Endothelial cell of umbilical vein (primary cell): ENCODE results near the gene TFDP2. TPM values are rescaled to one million over a fixed set of nuclear protein-coding genes. Genes with fewer than 3 reads are reported as not detected.

Experiments
- BruUV-seq: library from RNA; stranded (reverse); fragments of 400-500 nt; replicated peaks from 2 replicates; lab custom pipeline; 2021; lab: Mats Ljungman, UMichigan
- CTCF ChIA-PET: fragments of 300-600, 350-600 bp; sonication (Branson Sonifier 250); formaldehyde crosslinking; loops from one replicate; lab custom pipeline; 2021; ENCODE audit warnings: antibody characterized with exemption, inconsistent platforms; lab: Charles Lee
- POLR2A ChIA-PET: fragments of 300-600, 350-600 bp; sonication (Branson Sonifier 250); formaldehyde crosslinking; loops from one replicate; lab custom pipeline; 2021; ENCODE audit warnings: antibody characterized with exemption, inconsistent platforms; lab: Charles Lee
- DNase-seq: peaks from one replicate; pipeline ENCODE4 v3.0.0-alpha.2; 2011; ENCODE audit warnings: low read depth, low spot score
- FAIRE-seq: peaks from 2 replicates; lab custom pipeline; 2011; peaks lifted over from hg19 to GRCh38; lab: Jason Lieb, UNC
- H2AFZ ChIP-seq: 2 replicates; pipeline ENCODE4 v1.6.0; 2012; ENCODE audit warnings: low read depth, low read length, control low read depth, inconsistent platforms
- H3K27ac ChIP-seq: 2 replicates; pipeline ENCODE4 v1.5.1; 2011; ENCODE audit warnings: low read depth, mild to moderate bottlenecking, control low read depth, low read length, moderate library complexity; ENCODE audit not compliant: insufficient read depth
- H3K27me3 ChIP-seq, 2 experiments: 2 replicates each; pipeline versions ENCODE4 v1.6.0 to v1.6.1; 2011; ENCODE audit warnings: low read length in 2 of 2, mixed read lengths in 1 of 2; ENCODE audit not compliant: control insufficient read depth in 2 of 2, insufficient read depth in 2 of 2
- H3K36me3 ChIP-seq, 2 experiments: 2 replicates in 1 of 2; 3 replicates in 1 of 2; pipeline ENCODE4 v1.5.1; 2011; ENCODE audit warnings: low read length in 2 of 2, mild to moderate bottlenecking in 1 of 2, moderate library complexity in 1 of 2; ENCODE audit not compliant: control insufficient read depth in 2 of 2, insufficient read depth in 2 of 2; ENCODE audit errors: extremely low read depth in 1 of 2
- H3K4me1 ChIP-seq: 3 replicates; pipeline ENCODE4 v1.5.1; 2011; ENCODE audit warnings: mild to moderate bottlenecking, low read length; ENCODE audit not compliant: control insufficient read depth, insufficient read depth; ENCODE audit errors: extremely low read depth
- H3K4me2 ChIP-seq: 2 replicates; pipeline ENCODE4 v1.6.1; 2011; ENCODE audit warnings: low read length, control low read depth, mixed read lengths; ENCODE audit not compliant: insufficient read depth
- H3K4me3 ChIP-seq, 3 experiments: fragments of 200-600 bp in 1 of 3; sonication (generic), shearing (Covaris generic) in 1 of 3; replicated peaks in 1 of 3; 2 replicates each; pipeline ENCODE4 v1.5.1; 2011 to 2016; ENCODE audit warnings: control low read depth in 3 of 3, low read length in 3 of 3, mild to moderate bottlenecking in 2 of 3, inconsistent platforms in 1 of 3, low read depth in 1 of 3, moderate library complexity in 1 of 3; ENCODE audit not compliant: insufficient read depth in 1 of 3
- H3K79me2 ChIP-seq: 2 replicates; pipeline ENCODE4 v1.6.0; 2012; ENCODE audit warnings: low read length, inconsistent platforms; ENCODE audit not compliant: control insufficient read depth, insufficient read depth
- H3K9ac ChIP-seq: replicated peaks from 2 replicates; pipeline ENCODE3; 2011; ENCODE audit warnings: low read length, control low read depth; ENCODE audit not compliant: insufficient read depth; ENCODE audit errors: extremely low read depth
- H3K9me1 ChIP-seq: replicated peaks from 3 replicates; pipeline ENCODE4 v1.6.0; 2011; ENCODE audit warnings: mild to moderate bottlenecking, low read length; ENCODE audit not compliant: control insufficient read depth, insufficient read depth; ENCODE audit errors: extremely low read depth
- H3K9me3 ChIP-seq: replicated peaks from 2 replicates; pipeline ENCODE4 v1.5.1; 2012; ENCODE audit warnings: low read length, inconsistent platforms; ENCODE audit not compliant: control insufficient read depth, insufficient read depth
- H4K20me1 ChIP-seq: replicated peaks from 2 replicates; pipeline ENCODE3; 2011; ENCODE audit warnings: mild to moderate bottlenecking, low read length; ENCODE audit not compliant: control insufficient read depth, insufficient read depth; ENCODE audit errors: extremely low read depth
- EZH2 ChIP-seq: IDR thresholded peaks from 2 replicates; pipeline ENCODE4 v1.6.1; 2012; ENCODE audit warnings: borderline replicate concordance, low read depth, mild to moderate bottlenecking, moderate library complexity, low read length, inconsistent platforms; ENCODE audit not compliant: severe bottlenecking
- FOS ChIP-seq: IDR thresholded peaks from 2 replicates; pipeline ENCODE4 v1.6.1; 2011; ENCODE audit warnings: mild to moderate bottlenecking, low read length, moderate library complexity, borderline replicate concordance; ENCODE audit not compliant: insufficient read depth
- GATA2 ChIP-seq: IDR thresholded peaks from 2 replicates; pipeline ENCODE4 v1.7.0; 2011; ENCODE audit warnings: low read depth, mild to moderate bottlenecking, moderate library complexity, mixed read lengths, low read length; ENCODE audit not compliant: insufficient read length, insufficient read depth
- JUN ChIP-seq: IDR thresholded peaks from 2 replicates; pipeline ENCODE4 v1.6.1; 2011; ENCODE audit warnings: borderline replicate concordance, low read depth; ENCODE audit not compliant: insufficient read length, insufficient read depth
- MYC ChIP-seq: IDR thresholded peaks from one replicate; pipeline ENCODE4 v1.6.1; 2011; ENCODE audit warnings: mild to moderate bottlenecking, low read depth, low read length
- POLR2A ChIP-seq: IDR thresholded peaks from 2 replicates; pipeline ENCODE4 v1.6.1; 2012; ENCODE audit warnings: low read depth, mild to moderate bottlenecking, control low read depth, low read length
- POLR2AphosphoS5 ChIP-seq: IDR thresholded peaks from 2 replicates; pipeline ENCODE4 v1.6.1; 2012; ENCODE audit warnings: low read depth, mild to moderate bottlenecking, control low read depth, low read length, moderate library complexity; ENCODE audit not compliant: insufficient read depth
- dilution Hi-C: fragments of 300-500 bp; cut with MboI; formaldehyde crosslinking; loops from one replicate; pipeline ENCODE4 v1.15.0; 2019; ENCODE audit warnings: low sequenced_read_pairs; ENCODE audit not compliant: extremely low pct_ligation_motif_present
- intact Hi-C: fragments of 100-400 bp; cut with micrococcal nuclease; formaldehyde crosslinking; loops from one replicate; pipeline ENCODE4 v1.10.0; 2022
- polyA plus RNA-seq, 4 experiments: library from polyadenylated mRNA; depleted of rRNA in 3 of 4; stranded (reverse) in 3 of 4; unstranded in 1 of 4; fragments of >200 nt; gene quantifications; 2 replicates each; pipeline versions ENCODE4 v1.2.1 to v1.2.3, GENCODE V29; 2011 to 2012; ENCODE audit warnings: missing spikeins in 1 of 4
- total RNA-seq: library from RNA; stranded (reverse); gene quantifications from 2 replicates; pipeline ENCODE4 v1.2.3, GENCODE V29; 2021
- TF ChIP-seq, protein P1 (sequence below): IDR thresholded peaks from 2 replicates; pipeline ENCODE4 v1.6.1; 2011; ENCODE audit not compliant: insufficient read depth, insufficient read length
- TF ChIP-seq, protein P2 (sequence below), 2 donors: IDR thresholded peaks; 1 replicate in 1 of 2; 2 replicates in 1 of 2; pipeline ENCODE4 v1.5.1; 2011; ENCODE audit warnings: low read length in 2 of 2, mild to moderate bottlenecking in 2 of 2, moderate library complexity in 2 of 2, control low read depth in 1 of 2, inconsistent platforms in 1 of 2, low read depth in 1 of 2; ENCODE audit not compliant: insufficient read depth in 1 of 2; ENCODE audit errors: extremely low read depth in 1 of 2

The TFDP2 gene
- total and polyA plus RNA-seq, 2 donors (not counting 3 experiments of a cell fraction or from before 2014, with no cell fraction given), result 8.5 to 21.5 TPM

DNA sequence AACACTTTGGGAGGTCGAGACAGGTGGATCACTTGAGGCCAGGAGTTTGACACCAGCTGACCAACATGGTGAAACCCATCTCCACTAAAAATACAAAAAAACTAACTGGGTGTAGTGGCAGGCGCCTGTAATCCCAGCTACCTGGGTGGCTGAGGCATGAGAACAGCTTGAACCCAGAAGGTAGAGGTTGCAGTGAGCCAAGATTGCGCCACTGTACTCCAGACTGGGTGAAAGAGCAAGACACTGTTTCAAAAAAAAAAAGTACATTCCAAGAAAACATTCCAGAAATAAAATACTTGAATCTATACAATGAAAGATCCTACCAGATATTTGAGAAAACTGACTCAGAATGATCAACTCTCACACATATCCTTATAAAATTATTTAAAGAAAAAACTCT lies 30.4 kb downstream of the TFDP2 start:
- H3K79me2 ChIP-seq, result no peaks in the 10 kb centered on the region
- no peaks in the 10 kb centered on the region for H3K4me1 ChIP-seq
- no peak overlapping the region for H3K4me2 ChIP-seq
- H3K4me3 ChIP-seq, result no peak overlapping the region
- no peaks in the 10 kb centered on the region for H3K9me1 ChIP-seq
- H4K20me1 ChIP-seq, result no peaks in the 10 kb centered on the region
- no peak overlapping the region for H2AFZ ChIP-seq
- ChIA-PET POLR2A (no interaction called here), CTCF (interaction anchor here (0.6 kb wide), 1 partner anchor 29 kb away, joined by 3 read pairs; no protein-coding TSS in a partner anchor)
- no peaks in the 10 kb centered on the region for H3K36me3 ChIP-seq
- H3K27me3 ChIP-seq, result no peaks in the 10 kb centered on the region
- no peak overlapping the region for H3K9ac ChIP-seq
- no peak overlapping the region for H3K27ac ChIP-seq
- intact Hi-C loops, result no loop called here
- no peak for DNase-seq
- FAIRE-seq, result no peak
- TF ChIP-seq, protein P1, sequence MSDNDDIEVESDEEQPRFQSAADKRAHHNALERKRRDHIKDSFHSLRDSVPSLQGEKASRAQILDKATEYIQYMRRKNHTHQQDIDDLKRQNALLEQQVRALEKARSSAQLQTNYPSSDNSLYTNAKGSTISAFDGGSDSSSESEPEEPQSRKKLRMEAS, result no peak
- no peak for TF ChIP-seq GATA2
- no TSS peak for BruUV-seq
- no peaks in the 10 kb centered on the region for H3K9me3 ChIP-seq
- dilution Hi-C loops, result no loop called here

DNA sequence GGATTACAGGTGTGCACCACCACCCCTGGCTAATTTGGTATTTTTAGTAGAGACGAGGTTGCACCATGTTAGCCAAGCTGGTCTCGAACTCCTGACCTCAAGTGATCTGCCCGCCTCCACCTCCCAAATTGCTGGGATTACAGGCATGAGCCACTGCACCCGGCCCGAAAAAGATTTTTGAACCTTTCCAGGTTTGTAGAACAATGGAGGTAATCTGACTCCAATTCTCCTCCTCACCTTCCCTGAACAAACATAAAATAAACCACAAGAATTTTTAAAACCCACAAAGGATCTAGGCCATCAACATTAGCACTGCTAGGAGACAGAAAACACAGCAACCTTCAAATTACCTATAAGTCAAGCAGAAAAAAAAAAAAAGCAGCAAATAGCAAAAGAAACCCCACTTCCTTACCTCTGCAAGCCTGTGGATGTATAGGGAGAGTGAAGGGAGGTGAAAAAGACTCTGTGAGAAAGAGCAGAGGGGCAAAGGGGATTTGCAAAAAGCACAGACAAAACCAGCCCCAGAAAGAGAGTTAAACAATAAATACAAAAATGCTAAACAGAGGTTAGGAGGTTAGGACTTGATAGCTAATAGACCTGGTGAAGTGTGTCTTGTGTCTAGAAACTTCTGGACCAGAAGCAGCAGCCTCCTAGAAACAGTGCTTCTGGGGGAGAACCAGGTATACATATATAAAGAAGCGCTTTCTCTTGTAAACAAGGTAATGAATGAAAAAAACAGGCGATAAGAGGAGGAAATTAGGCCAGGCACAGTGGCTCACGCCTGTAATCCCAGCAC lies 32.1 kb downstream of the TFDP2 start:
- no TSS peak for BruUV-seq
- intact Hi-C loops (no loop called here), dilution Hi-C loops (no loop called here)
- CTCF ChIA-PET, result interaction anchor here (2.5 kb wide), 1 partner anchor 8 kb away, joined by 11 read pairs; no protein-coding TSS in a partner anchor
- FAIRE-seq, result no peak
- TF ChIP-seq POLR2A (no peak), POLR2AphosphoS5 (no peak), MYC (no peak), JUN (no peak), FOS (no peak), GATA2 (no peak), EZH2 (no peak)
- TF ChIP-seq, protein P2, sequence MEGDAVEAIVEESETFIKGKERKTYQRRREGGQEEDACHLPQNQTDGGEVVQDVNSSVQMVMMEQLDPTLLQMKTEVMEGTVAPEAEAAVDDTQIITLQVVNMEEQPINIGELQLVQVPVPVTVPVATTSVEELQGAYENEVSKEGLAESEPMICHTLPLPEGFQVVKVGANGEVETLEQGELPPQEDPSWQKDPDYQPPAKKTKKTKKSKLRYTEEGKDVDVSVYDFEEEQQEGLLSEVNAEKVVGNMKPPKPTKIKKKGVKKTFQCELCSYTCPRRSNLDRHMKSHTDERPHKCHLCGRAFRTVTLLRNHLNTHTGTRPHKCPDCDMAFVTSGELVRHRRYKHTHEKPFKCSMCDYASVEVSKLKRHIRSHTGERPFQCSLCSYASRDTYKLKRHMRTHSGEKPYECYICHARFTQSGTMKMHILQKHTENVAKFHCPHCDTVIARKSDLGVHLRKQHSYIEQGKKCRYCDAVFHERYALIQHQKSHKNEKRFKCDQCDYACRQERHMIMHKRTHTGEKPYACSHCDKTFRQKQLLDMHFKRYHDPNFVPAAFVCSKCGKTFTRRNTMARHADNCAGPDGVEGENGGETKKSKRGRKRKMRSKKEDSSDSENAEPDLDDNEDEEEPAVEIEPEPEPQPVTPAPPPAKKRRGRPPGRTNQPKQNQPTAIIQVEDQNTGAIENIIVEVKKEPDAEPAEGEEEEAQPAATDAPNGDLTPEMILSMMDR (IDR thresholded peaks at IDR 0.05; ENCODE audit: extremely low read depth in 1 of 2, insufficient read depth in 1 of 2, low read depth in 1 of 2, low read length in 2 of 2), result no peak
- TF ChIP-seq, protein P1, result no peak
- H3K27ac ChIP-seq, result no peak overlapping the region
- H3K36me3 ChIP-seq, result no peaks in the 10 kb centered on the region
- H3K4me3 ChIP-seq, result no peak overlapping the region
- no peaks in the 10 kb centered on the region for H3K27me3 ChIP-seq
- no peak for DNase-seq
- H4K20me1 ChIP-seq, result no peaks in the 10 kb centered on the region
- H2AFZ ChIP-seq, result no peak overlapping the region
- no peaks in the 10 kb centered on the region for H3K79me2 ChIP-seq
- POLR2A ChIA-PET, result no interaction called here
- H3K4me2 ChIP-seq, result no peak overlapping the region
- no peaks in the 10 kb centered on the region for H3K9me3 ChIP-seq
- H3K9me1 ChIP-seq, result no peaks in the 10 kb centered on the region
- no peaks in the 10 kb centered on the region for H3K4me1 ChIP-seq
- H3K9ac ChIP-seq, result no peak overlapping the region
